Immature natural killer cell (primary cell): ENCODE measurements around the gene DPP9. TPM values are rescaled to one million over a fixed set of nuclear protein-coding genes. Genes with fewer than 3 reads are reported as not detected.
"Not testable (repeated sequence)": the region's sequence is repeated elsewhere in the genome, so short reads cannot be mapped to it uniquely, and the experiment has no call there.

Source experiments
- DNase-seq, 3 donors: peaks; one replicate each; pipeline ENCODE4 v3.0.0; 2022; ENCODE audit warnings: mixed read lengths in 1 of 3
- H3K27ac Mint-ChIP-seq, 6 donors: one replicate each; pipeline ENCODE4 v1.8.0; 2020; ENCODE audit warnings: mixed read lengths in 6 of 6, mild to moderate bottlenecking in 5 of 6, inconsistent platforms in 4 of 6, moderate library complexity in 3 of 6
- H3K27me3 Mint-ChIP-seq, 3 donors: one replicate each; pipeline ENCODE4 v1.8.0; 2020 to 2021; ENCODE audit warnings: low read depth in 3 of 3, mild to moderate bottlenecking in 3 of 3, mixed read lengths in 3 of 3, moderate library complexity in 3 of 3, inconsistent platforms in 1 of 3
- H3K36me3 Mint-ChIP-seq, 3 donors: one replicate each; pipeline ENCODE4 v1.8.0; 2020; ENCODE audit warnings: mixed read lengths in 3 of 3, inconsistent platforms in 2 of 3, mild to moderate bottlenecking in 2 of 3
- H3K4me1 Mint-ChIP-seq, 2 donors: one replicate each; pipeline ENCODE4 v1.8.0; 2020; ENCODE audit warnings: inconsistent platforms in 2 of 2, mild to moderate bottlenecking in 2 of 2, mixed read lengths in 2 of 2, moderate library complexity in 1 of 2
- H3K4me3 Mint-ChIP-seq, 5 donors: one replicate each; pipeline ENCODE4 v1.8.0; 2020; ENCODE audit warnings: mild to moderate bottlenecking in 5 of 5, mixed read lengths in 5 of 5, inconsistent platforms in 3 of 5, moderate library complexity in 3 of 5
- H3K9me3 Mint-ChIP-seq, 6 donors: one replicate each; pipeline ENCODE4 v1.8.0; 2020; ENCODE audit warnings: mild to moderate bottlenecking in 6 of 6, mixed read lengths in 6 of 6, inconsistent platforms in 4 of 6, moderate library complexity in 3 of 6
- polyA plus RNA-seq, 3 donors: library from polyadenylated mRNA; unstranded; fragments of 300-500 nt; fragmentation: Illumina TruSeq; gene quantifications; one replicate each; pipeline ENCODE4 v1.2.3, GENCODE V29; 2021

DPP9 gene
- polyA plus RNA-seq, 3 donors from 2014 or later: 17.8 to 81.6 (median 25.0) TPM

DNA sequence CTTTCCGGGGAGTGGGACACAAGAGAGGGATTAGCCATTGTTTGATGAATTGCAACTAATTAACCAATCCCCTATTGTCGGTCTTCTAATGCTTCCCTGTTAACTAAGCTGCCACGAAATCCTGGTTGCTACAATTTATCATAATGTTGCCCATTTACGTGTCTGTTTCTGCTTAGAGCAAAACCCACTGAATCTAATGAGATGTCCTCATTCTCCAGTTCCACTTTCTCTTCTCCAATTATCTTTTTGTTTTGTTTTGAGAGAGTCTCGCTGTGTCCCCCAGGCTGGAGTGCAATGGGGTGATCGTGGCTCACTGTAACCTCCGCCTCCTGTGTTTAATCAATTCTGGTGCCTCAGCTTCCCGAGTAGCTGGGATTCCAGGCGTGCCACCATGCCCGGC, 5.2 kb upstream of the DPP9 start:
- Mint-ChIP-seq H3K27ac (peak overlapping the region in 1 of 6 donors; percentile 17), H3K4me3 (no peak overlapping the region), H3K4me1 (peaks cover 15 to 17% of the 10 kb centered on the region in 2 donors), H3K27me3 (peaks cover 12 to 19% (median 18%) of the 10 kb centered on the region in 3 donors), H3K9me3 (peaks cover 0 to 8% (median 0%) of the 10 kb centered on the region in 6 donors), H3K36me3 (no peaks in the 10 kb centered on the region)
- no peak for DNase-seq

DNA sequence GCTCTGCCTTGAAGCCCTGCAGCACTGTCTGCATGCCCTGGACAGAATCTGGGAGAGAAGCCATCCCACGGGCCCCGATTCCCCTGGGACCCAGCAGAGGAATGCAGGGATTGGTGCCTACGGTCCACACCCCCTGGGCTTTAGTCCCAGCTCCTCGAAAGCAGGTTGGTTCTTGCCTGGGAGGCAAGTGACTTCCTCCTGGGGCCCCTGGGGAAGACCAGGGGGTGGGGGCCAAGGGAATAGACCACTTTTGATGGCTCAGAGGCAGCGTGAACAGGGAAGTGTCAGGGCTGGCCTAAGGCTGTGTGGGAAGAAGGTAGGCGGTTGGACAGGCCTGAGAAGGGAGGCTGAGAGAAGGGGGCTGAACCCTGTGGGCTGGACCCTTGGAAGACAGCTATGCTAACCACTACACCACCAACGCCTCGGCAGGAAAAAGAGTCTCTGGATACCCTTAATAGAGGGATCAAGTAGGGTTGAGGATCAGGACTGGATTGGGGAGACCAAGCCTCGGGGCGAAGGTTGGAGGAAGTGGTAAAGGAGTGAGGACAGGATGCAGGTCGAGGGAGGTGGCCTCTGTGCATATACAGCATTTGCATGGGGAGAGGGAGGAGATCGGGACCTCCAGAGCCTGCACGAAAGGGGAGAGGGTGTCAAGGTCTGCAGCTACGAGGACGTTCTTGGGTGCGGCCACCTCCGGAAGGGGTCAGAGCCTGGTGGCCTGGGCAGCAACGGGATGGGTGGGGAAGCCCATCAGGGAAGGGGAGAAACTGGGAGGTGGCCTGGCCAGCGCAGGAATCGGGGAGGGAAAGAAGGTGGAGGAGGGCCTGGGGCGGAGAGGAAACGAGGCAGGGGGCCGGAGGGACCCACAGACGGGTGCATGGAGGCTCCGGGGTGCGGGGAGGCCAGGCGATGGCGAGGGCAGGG, 709 bp downstream of the DPP9 start:
- peak; percentile 22 to 29 (median 26) for DNase-seq

DNA sequence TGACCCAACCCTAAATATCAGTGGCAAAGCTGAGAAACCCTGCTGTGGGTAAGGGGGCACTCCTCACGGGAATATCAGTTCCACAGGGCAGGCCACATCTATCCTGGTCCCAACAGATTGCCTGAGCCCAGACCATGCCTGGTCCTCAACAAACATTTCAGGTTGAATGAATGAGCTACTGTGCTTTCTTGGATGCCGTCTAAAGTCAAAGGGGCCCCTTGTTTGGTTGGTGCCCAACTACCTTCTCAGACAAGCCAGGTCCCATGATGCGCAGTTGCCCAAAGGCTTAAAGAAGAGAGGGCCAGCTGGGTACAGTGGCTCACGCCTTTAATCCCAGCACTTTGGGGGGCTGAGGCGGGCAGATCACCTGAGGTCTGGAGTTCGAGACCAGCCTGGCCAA, 2.4 kb downstream of the DPP9 start:
- peak overlapping the region in 3 of 5 donors; percentile 47 to 95 (median 69) for H3K4me3 Mint-ChIP-seq
- H3K27ac Mint-ChIP-seq: peak overlapping the region in 2 of 6 donors; percentile 46 to 61
- peaks cover 41 to 42% of the 10 kb centered on the region in 2 donors for H3K4me1 Mint-ChIP-seq
- DNase-seq: no peak
- peaks cover 0 to 10% (median 0%) of the 10 kb centered on the region in 6 donors for H3K9me3 Mint-ChIP-seq
- peaks cover 18 to 25% (median 24%) of the 10 kb centered on the region in 3 donors for H3K27me3 Mint-ChIP-seq
- peaks cover 0 to 18% (median 3%) of the 10 kb centered on the region in 3 donors for H3K36me3 Mint-ChIP-seq

More for the DNA sequence above, 709 bp downstream of the DPP9 start:
- H3K4me3 Mint-ChIP-seq: peak overlapping the region; percentile 82 to 96 (median 91)
- peak overlapping the region; percentile 86 to 97 (median 92) for H3K27ac Mint-ChIP-seq
- H3K9me3 Mint-ChIP-seq: peaks cover 0 to 10% (median 0%) of the 10 kb centered on the region in 6 donors
- H3K36me3 Mint-ChIP-seq: peaks cover 0 to 9% (median 3%) of the 10 kb centered on the region in 3 donors
- H3K27me3 Mint-ChIP-seq: peaks cover 18 to 25% (median 24%) of the 10 kb centered on the region in 3 donors
- H3K4me1 Mint-ChIP-seq: peaks cover 41 to 42% of the 10 kb centered on the region in 2 donors

DNA sequence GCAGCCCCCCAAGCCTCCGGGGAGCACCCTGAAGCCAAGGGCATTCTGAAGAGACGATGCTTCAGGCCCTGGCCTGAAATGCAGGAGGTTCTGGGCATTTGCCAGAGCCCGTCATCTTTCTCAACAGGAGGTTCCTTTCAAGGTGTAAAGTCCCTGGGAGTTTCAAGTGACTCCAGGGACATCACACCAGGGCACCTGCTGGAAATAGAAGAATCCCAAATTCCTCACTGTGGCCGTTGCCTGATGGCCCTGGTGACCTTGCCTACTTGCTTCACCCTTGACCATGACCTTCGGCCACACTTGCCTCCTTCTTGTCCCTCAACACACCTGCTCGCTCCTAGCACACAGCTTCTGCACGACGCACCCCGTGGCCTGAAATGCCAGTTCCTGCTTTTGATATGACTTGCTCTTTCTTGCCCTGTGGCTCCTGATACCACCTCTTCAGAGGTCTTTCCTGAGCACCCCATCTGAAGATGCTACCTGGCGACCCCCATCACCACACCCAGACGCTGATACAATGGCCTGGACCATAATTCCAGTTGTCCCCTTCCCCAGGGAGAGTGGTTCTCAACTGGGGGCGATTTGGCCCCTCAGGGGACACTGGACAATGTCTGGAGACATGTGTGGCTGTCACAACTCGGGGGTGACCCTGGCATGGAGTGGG, 3.5 kb downstream of the DPP9 start:
- Mint-ChIP-seq H3K9me3 (peaks cover 0 to 10% (median 0%) of the 10 kb centered on the region in 6 donors), H3K27ac (peak overlapping the region in 4 of 6 donors; percentile 3 to 80 (median 56))

DNA sequence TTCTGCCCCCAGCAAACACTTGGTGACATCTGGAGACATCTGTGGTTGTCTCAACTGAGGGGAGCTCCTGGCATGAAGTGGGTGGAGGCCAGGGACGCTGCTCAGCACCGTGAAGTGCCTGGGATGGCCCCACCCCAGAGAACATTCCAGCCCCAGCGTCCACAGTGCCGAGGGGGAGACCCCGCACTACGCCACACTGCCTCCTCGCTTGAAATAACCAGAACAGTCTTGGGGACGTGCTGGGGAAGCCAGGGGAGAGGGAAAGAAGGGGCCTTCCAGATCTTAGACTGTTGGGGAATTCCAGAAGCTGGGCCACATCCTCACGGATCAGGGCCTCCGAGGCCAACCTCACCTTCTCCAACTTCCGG, 4.2 kb downstream of the DPP9 start:
- H3K4me1 Mint-ChIP-seq: peaks cover 37 to 38% of the 10 kb centered on the region in 2 donors

More for the DNA sequence above, 3.5 kb downstream of the DPP9 start:
- Mint-ChIP-seq H3K27me3 (peaks cover 18 to 22% (median 21%) of the 10 kb centered on the region in 3 donors), H3K36me3 (peaks cover 0 to 18% (median 3%) of the 10 kb centered on the region in 3 donors), H3K4me3 (no peak overlapping the region), H3K4me1 (peaks cover 40 to 41% of the 10 kb centered on the region in 2 donors)
- no peak for DNase-seq

DNA sequence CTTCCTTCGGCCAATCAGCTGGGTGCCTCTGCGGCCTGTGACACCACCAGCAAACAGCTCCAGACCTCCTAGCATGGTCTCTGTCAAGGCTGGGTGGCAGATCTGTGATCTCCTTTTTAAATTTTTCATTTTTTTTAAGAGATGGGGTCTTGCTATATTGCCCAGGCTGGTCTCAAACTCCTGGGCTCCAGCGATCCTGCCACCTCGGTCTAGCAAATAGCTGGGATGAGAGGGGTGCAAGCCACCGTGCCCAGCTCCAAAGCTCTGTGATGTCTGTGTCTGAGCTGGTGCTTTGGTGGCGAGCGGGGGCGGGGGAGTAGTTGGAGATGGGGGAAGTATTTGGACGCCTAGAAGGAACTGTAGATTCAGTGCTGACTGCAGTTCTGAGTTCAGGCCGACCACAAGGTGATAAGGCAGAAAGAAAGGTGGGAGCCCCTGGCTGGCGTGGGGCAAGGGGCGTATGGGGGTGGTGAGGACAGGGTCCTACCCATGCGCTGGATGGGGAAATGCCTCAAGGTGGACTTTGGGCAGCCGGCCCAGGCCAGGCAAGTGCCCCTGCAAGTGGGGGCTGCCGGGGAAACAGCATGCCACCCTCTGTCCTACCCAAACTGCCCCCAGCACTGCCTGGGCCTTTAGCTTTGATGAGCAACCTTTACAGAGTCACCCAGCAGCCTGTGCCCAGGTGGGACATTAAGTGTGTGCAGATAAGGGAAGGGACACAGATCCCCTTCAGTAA, 5.5 kb downstream of the DPP9 start:
- Mint-ChIP-seq H3K4me1 (peaks cover 35 to 37% of the 10 kb centered on the region in 2 donors), H3K27ac (no peak overlapping the region), H3K9me3 (no peaks in the 10 kb centered on the region), H3K27me3 (peaks cover 4 to 7% (median 5%) of the 10 kb centered on the region in 3 donors), H3K4me3 (no peak overlapping the region), H3K36me3 (peaks cover 4 to 26% (median 11%) of the 10 kb centered on the region in 3 donors)
- no peak for DNase-seq

More for the DNA sequence above, 4.2 kb downstream of the DPP9 start:
- peaks cover 4 to 22% (median 7%) of the 10 kb centered on the region in 3 donors for H3K36me3 Mint-ChIP-seq
- H3K27me3 Mint-ChIP-seq: peaks cover 12 to 17% (median 14%) of the 10 kb centered on the region in 3 donors
- H3K9me3 Mint-ChIP-seq: peaks cover 0 to 6% (median 0%) of the 10 kb centered on the region in 6 donors
- DNase-seq: no peak
- no peak overlapping the region for H3K4me3 Mint-ChIP-seq
- peak overlapping the region in 1 of 6 donors; percentile 58 for H3K27ac Mint-ChIP-seq

DNA sequence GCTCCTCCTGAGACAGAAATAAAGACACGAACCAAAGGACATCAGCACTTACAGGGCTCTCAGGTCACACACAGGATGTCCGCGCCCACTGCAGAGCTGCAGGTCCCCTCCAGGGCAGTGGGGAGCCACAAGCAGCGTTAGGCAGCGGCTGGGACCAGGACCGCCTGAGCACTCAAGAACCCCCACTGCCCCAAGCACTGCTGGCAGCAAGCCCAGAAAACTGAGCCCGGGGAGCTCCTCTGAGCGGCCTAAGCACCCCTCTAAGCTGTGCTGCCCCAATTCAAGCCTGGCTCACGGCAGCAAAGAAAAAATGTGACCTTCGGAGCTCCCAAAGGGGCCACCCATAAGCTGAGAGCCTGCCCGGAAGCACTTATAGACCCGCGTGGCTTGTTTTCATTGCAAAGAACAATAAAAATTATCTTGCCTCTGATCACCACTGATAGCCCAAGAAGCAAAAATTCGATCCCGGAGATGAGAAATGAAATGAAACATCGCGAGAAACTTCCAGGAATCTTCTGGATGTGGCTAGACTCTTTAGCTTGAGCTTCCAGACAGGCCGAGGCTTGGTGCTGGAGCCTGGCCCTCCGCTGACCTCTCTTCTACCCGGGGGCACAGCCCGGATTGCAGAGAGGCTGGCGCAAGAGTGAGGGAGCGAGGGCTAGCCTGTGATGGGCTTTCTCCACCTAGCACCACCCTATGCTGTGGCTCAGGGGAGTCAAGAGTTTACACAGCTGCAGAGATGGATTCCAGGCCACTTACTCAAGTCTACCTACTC, 6.3 kb downstream of the DPP9 start:
- H3K36me3 Mint-ChIP-seq: peaks cover 4 to 33% (median 11%) of the 10 kb centered on the region in 3 donors
- H3K4me3 Mint-ChIP-seq: no peak overlapping the region
- H3K27ac Mint-ChIP-seq: no peak overlapping the region
- peaks cover 27 to 29% of the 10 kb centered on the region in 2 donors for H3K4me1 Mint-ChIP-seq
- peaks cover 3 to 5% (median 3%) of the 10 kb centered on the region in 3 donors for H3K27me3 Mint-ChIP-seq
- no peak for DNase-seq
- no peaks in the 10 kb centered on the region for H3K9me3 Mint-ChIP-seq

DNA sequence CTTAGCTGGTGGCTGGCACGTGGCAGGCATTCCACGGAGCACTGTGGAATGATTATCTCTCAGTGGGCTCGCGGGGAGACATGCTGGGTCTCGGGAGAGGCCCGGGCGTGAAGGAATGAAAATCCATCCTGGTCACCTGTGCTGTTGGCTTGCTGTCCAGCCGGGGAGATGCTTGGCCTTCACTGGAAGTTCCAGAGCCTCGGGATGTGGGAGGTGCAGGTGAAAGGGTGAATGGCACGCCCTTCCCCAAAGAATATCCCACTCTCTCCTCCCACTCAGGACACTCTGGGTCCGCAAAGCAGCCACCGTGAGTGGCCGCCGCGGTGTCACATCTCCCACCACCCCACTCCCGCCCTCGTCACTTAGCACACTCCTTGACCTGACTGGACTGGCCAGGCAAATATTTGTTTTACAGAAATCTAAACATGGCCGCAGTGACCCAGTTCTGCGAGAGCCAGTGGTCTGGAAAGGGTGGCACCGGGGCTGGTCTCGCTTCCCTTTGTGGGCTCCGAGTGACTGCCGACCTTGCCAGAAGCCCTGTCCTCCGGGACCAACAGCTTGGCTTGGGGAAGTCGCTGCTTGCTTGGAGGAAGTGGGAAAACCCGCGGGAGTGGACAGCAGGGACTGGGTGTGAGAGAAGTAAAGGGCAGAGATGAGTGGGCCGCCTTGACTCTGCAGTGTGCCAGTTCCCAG, 8.0 kb downstream of the DPP9 start:
- no peak overlapping the region for H3K4me3 Mint-ChIP-seq
- H3K27me3 Mint-ChIP-seq: peaks cover 0 to 3% (median 2%) of the 10 kb centered on the region in 3 donors
- DNase-seq: no peak
- peaks cover 17 to 18% of the 10 kb centered on the region in 2 donors for H3K4me1 Mint-ChIP-seq
- peaks cover 4 to 35% (median 11%) of the 10 kb centered on the region in 3 donors for H3K36me3 Mint-ChIP-seq
- no peak overlapping the region for H3K27ac Mint-ChIP-seq
- no peaks in the 10 kb centered on the region for H3K9me3 Mint-ChIP-seq

DNA sequence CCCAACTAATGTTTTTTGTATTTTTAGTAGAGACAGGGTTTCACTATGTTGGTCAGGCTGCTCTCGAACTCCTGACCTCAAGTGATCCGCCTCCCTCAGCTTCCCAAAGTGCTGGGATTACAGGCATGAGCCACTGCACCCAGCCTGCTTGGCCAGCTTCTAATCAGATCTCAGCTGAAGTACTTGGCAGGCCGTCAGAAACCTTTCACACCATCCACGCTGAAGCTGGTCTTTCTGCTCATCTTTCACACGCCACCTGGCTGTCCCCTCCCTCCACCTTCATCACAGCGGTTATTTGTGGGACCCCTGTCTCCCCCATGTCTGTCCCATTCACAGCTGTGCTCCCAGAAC, 8.5 kb downstream of the DPP9 start:
- H3K27ac Mint-ChIP-seq, H3K4me3 Mint-ChIP-seq, H3K27me3 Mint-ChIP-seq, DNase-seq, H3K9me3 Mint-ChIP-seq: not testable (repeated sequence)
- Mint-ChIP-seq H3K4me1 (peaks cover 17 to 18% of the 10 kb centered on the region in 2 donors), H3K36me3 (peaks cover 4 to 32% (median 11%) of the 10 kb centered on the region in 3 donors)

DNA sequence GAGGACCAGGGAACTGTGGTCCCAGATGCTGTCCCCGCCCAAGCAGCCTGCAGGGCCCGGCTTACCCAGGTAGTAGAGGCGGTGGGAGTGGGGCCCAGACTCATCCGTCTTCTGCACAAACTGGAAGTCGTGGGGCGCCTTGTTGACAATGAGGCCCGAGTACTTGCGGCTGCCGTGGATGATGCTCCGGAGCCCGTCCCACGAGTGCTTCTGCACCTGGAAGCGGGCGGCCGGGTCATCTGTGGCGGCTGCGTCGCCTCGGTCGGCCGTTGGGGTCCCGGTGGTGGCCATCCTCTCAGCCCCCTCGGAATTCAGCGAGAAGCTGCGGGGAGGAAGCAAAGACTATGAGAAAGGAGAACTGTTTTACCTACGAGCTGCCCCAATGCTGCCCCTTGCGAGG, 9.6 kb downstream of the DPP9 start:
- Mint-ChIP-seq H3K27ac (no peak overlapping the region), H3K36me3 (peaks cover 4 to 35% (median 11%) of the 10 kb centered on the region in 3 donors), H3K4me1 (peaks cover 27 to 28% of the 10 kb centered on the region in 2 donors), H3K27me3 (peaks cover 2 to 7% (median 4%) of the 10 kb centered on the region in 3 donors), H3K4me3 (no peak overlapping the region), H3K9me3 (no peaks in the 10 kb centered on the region)
- DNase-seq: no peak

DNA sequence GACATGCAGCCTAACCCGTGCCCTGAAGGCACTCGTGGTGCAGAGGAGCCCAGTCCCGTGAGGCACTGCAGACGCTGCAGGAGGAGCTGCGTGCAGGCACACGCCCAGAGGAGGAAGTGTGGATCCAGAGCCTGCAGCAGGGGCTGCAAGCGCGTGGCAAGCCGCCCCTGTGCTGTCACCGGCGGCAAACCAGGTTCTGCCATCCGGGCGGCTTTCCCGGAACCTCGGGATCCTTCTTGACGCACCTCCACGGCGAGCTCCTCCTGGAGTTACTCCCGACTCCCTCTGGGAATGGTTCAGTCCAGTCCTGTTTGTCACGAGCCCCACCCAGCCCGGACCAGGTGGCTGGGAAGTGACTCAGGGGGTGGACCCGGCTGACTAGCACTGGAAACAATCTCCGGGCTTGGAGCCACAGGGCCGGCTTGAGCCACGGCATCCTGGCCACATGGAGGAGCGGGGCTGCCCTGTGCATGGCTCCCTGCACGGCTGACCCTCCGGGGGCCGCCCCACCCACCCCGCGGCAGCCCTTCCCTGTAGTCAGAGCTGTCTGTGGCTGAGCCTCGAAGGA, 10.2 kb downstream of the DPP9 start:
- H3K27ac Mint-ChIP-seq: no peak overlapping the region
- peaks cover 2 to 8% (median 4%) of the 10 kb centered on the region in 3 donors for H3K27me3 Mint-ChIP-seq
- H3K36me3 Mint-ChIP-seq: peaks cover 4 to 30% (median 8%) of the 10 kb centered on the region in 3 donors
- DNase-seq: no peak
- H3K4me1 Mint-ChIP-seq: peaks cover 32 to 33% of the 10 kb centered on the region in 2 donors
- no peaks in the 10 kb centered on the region for H3K9me3 Mint-ChIP-seq
- no peak overlapping the region for H3K4me3 Mint-ChIP-seq

DNA sequence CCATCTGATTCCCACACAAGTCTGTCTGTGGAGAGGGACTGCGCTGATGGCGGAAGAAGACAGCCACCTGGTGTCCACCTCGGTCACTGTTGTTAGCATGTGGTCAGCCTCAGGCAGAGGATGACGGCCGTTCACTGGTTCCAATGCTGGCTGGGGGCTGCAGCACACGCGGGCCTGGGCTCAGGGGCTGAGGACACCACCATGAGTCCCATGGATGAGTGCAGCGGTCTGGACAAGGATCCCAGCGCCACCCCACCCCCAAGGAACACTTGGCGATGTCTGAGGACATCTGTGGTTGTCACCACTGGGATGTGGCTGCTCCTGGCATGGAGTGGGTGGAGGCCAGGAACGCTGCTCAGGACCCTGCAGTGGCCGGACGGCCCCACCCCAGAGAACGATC, 10.9 kb downstream of the DPP9 start:
- Mint-ChIP-seq H3K36me3 (peaks cover 4 to 30% (median 8%) of the 10 kb centered on the region in 3 donors), H3K4me3 (no peak overlapping the region), H3K9me3 (no peaks in the 10 kb centered on the region), H3K27me3 (peaks cover 2 to 8% (median 4%) of the 10 kb centered on the region in 3 donors), H3K4me1 (peaks cover 38 to 40% of the 10 kb centered on the region in 2 donors), H3K27ac (peak overlapping the region in 1 of 6 donors; percentile 32)
- no peak for DNase-seq
